GM12874 (cell line): ENCODE data around the gene ITGAX.

ENCODE experiments used
- CTCF ChIP-seq: IDR thresholded peaks from 2 replicates; pipeline ENCODE4 v1.5.1; 2011; ENCODE audit warnings: low read depth, mild to moderate bottlenecking, control low read depth, low read length, moderate library complexity; ENCODE audit not compliant: insufficient read depth

Gene ITGAX

GRCh38 chr16:31404353-31405064, 49.5 kb downstream of the ITGAX start:
- TF ChIP-seq CTCF = no peak

GRCh38 chr16:31407406-31407805, 52.4 kb downstream of the ITGAX start:
- TF ChIP-seq CTCF = no peak

DNA sequence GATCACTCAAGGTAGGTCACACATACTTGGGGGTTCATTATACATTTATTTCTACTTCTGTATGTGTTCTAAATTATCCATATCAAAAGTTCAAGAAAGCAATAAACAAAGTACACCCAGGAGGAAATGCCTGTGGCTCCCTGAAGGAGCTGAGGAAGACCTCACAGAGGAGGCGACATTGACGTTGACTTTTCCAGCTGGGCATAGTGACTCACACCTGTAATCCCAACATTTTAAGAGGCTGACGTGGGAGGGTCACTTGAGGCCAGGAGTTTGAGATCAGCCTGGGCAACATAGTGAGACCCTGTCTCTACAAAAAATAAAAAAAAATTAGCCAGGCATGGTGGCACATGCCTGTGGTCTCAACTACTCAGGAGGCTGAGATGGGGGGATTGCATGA, 54.5 kb downstream of the ITGAX start:
- TF ChIP-seq CTCF = no peak

DNA sequence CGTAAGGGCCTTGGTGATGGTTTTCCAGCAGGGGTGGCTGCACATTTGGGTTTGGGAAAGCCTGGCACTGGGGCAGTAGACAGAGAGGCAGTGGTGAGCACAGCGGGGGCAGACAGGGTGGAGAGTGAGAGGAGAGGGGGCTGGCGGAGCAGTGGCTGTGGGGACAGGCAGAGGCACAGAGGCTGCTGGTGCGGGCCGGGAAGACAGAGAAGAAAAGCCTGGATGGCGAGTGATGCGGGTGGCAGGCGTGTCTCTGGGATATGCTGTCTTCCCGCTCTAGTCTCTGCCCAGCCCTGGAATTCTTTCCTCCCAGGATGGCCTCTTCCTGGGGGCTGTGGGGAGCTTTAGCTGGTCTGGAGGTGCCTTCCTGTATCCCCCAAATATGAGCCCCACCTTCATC, 55.1 kb downstream of the ITGAX start:
- TF ChIP-seq CTCF = no peak

DNA sequence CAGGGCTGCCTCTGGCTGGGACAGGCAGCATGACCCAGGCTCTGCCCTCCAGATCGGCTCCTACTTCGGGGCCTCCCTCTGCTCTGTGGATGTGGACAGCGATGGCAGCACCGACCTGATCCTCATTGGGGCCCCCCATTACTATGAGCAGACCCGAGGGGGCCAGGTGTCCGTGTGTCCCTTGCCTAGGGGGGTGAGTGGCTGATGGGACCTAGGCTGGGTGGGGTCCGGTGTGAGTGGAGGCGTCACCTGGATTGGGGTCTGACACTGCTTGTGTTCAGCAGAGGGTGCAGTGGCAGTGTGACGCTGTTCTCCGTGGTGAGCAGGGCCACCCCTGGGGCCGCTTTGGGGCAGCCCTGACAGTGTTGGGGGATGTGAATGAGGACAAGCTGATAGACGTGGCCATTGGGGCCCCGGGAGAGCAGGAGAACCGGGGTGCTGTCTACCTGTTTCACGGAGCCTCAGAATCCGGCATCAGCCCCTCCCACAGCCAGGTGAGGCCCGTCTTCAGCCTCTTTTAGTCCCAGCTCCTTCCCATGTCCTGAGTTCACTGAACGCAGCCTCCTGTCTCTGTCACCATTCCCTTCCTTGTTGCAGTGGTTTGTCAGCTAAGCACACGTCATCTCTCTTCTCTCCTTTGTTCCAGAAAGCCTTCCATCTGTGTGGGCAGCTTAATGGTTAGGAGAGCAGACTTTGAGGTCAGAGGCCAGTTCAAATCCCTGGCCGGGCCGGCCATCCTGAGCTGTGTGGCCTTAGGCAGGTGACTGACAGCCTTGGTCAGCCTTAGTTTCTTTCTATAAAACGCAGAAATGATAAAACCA, 56.3 kb downstream of the ITGAX start:
- TF ChIP-seq CTCF = no peak

GRCh38 chr16:31412750-31413149, 57.8 kb downstream of the ITGAX start:
- no peak for TF ChIP-seq CTCF

GRCh38 chr16:31413381-31413780, 58.4 kb downstream of the ITGAX start:
- no peak for TF ChIP-seq CTCF
